Limb (tissue), 2 donors: ENCODE results near the gene NAALADL2.
"Not testable (repeated sequence)": the region's sequence is repeated elsewhere in the genome, so short reads cannot be mapped to it uniquely, and the experiment has no call there.

Experiments used
- DNase-seq, 2 donors: peaks; one replicate each; pipeline ENCODE4 v3.0.0-alpha.2; 2016; ENCODE audit errors: extremely low spot score in 2 of 2

NAALADL2 gene

DNA sequence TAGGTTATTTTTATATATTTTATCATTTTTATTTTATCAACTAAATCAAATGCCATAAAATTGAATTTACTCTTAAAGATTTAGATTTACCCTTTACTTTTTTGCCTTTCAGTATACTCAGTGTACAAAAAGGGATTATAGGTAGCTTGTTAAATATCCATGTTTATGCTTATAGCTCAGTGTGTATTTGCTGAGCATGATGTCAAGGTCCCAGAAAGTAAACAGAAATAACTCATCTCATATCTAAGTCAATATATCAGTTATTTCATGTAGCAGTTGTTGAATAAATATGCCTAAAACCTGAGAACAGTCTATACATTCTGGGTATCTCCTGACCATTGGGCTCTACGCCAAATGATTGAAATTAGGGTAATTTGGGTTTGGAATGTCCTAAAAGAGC lies 693.8 kb downstream of the NAALADL2 start:
- DNase-seq, result no peak

DNA sequence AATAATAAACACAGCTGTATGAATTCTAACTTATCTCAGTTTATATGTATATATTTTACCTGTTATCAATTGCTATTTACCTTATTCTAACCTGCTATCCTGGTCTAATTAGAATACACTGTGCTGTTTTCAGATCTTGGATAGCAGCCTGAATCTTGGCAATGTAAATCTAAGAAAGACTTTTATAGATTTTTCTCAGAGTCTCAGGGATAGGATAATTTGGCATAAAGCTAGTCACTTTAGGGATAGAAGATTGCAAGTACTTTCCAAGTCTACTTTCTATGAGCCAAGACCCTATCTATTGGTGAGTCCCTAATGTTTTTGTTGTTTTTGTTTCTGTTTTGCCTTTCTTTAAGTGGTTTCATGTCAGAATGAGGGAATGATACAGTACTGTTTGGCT lies 695.7 kb downstream of the NAALADL2 start:
- DNase-seq, result no peak

DNA sequence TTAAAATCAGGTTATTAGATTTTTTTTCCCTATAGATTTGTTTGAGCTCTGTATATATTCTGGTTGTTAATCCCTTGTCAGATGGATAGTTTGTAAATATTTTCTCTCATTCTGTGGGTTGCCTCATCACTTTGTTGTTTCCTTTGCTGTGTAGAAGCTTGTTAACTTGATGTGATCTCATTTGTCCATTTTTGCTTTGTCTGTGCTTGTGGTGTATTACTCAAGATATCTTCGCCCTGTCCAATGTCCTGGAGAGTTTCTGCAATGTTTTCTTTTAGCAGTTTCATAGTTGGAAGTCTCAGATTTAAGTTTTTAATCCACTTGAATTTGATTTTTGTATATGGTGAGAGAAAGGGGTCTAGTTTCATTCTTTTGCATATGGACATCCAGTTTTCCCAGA lies 699.1 kb downstream of the NAALADL2 start:
- no peak for DNase-seq

DNA sequence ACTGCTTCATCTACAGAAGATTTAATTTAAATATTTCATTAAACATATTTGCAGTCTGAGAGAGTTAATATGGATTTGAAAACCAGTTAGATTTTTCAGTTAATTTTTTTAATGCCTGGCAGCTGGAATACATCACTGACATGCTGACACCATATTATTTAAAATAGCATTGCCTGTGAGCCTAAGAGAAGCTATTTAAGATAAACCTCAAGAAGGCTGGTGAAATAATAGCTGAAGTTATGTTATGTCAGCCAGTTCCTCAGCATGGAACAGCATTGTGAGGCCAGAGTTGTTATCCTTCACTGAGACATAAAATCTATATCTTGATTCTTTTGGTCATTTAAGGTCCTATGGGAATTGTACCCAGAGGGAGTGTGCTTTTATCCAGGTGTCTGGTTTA lies 705.2 kb downstream of the NAALADL2 start:
- DNase-seq, result no peak

DNA sequence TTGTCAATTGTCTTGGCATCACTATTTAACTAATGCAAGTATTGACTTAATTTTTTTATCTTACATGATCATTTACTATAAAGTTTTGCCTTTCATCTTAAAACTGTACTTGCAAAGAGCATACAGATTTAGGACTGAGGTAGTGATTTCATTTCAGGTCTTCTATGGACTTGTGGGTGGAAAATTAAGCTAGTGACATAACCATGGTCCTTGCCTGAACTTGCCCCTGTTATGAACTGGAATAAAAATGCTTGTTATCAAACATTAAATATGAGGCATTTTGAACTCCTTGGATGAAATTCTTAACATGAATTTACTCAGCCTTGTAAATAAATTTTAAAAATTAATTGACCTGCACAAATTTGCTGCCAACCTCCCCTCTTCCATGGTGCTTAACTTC lies 712.0 kb downstream of the NAALADL2 start:
- DNase-seq, result no peak

DNA sequence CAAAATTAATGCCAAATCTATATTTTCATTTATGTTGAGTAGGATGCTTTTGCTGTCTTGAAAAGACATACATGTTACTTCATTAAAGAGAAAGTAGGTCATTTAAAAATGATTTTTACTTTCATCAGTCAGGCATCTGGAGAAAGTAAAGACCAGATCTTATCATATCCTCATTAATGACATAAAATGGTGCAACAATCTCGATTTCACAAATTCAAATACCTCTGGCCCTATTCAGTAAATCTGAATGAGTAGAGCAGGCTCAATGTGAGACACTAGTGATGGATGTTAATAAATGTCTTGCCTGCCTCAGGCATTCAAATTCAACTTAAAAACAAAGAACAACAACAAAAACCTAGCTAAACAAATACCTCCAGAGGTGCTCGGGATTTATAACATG lies 714.1 kb downstream of the NAALADL2 start:
- no peak for DNase-seq

DNA sequence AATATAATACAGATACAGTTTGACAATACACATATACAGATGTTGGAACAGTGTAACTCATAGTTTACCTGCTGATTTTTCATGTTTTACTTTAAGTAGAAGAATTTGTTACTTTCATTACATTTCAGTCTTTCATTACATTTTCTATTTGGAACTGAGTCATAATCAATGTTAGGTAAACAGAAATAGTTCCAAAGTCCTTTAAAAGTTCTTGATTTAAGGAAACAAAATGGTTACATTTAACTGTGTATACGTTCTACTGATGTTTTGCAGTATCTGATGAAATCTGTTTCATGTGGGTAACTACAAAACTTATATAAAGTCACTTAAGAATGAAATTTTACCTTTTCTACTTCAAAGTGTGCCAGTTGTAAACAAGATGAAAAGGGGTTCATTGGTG lies 721.2 kb downstream of the NAALADL2 start:
- no peak for DNase-seq

DNA sequence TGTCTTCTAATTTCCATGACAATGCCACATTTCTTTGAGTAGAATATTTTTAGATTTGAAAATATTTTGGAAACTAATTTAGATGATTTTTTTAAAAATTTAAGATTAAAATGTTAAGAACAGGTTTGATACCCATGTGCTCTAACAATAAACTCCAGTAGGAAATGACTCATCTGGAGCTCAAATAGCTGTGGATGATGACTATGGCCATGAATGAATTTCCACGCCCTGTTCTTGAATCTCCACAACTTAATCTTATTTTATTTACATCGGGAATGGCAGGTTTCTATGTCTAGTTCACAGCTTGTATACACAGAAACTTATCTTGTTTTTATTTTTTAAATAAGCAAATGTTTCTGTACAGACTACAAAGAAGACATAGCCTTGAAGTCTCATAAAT lies 726.8 kb downstream of the NAALADL2 start:
- DNase-seq, result no peak

DNA sequence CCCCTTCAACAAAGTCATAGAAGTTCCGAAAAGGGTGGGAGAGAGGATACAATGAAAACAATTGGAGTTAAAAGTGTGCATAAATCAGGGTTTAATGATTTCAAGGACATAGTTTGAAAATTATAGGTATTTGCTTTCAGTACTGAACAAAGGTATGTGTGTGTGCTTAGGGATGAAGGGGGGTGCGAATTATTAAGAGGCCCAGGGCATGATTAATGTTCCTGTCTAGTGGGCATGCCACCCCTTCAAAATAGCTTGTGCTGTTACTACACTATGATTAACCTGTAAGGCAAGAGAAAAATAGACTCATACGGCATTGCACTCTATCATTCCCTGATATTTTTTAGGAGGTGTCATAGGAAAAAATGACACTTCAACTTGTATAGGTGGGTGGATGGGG lies 731.6 kb downstream of the NAALADL2 start:
- no peak for DNase-seq

DNA sequence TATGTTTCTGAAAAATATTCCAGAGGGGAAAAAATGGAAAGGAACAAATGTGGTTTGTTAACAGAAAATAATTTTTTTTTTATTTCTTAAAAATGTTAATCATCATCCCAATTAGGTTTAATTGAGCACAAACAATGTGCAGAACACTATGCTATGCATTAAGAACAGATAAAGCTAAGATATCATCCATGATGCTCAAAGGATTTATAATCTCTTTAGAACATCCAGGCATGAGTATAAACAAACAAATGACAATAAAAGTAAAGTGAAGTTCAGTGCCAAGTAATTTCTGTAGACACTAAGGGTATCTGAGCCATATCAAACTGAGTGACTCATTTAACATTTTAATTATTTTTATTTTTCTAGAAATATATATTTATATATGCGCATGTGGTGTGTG lies 732.2 kb downstream of the NAALADL2 start:
- no peak for DNase-seq

DNA sequence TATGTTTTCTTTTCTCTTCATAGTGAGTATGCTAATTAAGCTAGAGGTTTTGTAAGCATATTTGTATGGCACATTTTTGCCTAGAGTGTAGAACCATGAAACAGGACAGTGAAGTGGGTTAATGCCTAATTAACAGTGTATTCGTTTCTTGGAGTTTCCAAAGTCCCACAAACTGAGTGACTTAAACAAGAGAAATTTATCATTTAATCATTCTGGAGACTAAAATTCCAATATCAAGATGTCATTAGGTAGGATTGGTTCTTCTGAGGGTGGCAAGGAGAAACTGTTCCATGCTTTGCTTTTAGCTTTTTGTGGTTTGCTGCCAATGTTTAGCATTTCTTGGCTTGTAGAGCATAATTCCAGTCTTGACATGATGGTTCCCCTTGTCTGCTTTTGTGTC lies 734.2 kb downstream of the NAALADL2 start:
- no peak for DNase-seq

DNA sequence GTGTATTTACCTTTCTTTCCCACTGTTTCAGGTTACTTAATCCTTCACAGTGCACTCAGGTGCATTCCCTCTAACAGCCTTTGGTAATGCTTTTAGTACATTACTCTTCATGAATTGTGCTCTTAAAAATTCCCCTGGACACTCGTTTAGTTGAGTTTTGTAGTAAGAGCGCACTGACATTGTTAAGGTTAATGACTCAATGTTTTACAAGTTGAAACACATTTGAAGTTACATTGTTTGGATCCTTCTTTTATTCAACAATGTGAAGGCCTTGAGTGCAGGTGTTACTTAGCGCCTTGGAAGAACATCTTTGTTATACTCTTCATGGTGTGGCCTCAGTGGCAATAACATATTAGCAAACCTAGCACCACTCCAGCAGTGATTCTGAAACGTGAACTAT lies 739.6 kb downstream of the NAALADL2 start:
- DNase-seq, result no peak

DNA sequence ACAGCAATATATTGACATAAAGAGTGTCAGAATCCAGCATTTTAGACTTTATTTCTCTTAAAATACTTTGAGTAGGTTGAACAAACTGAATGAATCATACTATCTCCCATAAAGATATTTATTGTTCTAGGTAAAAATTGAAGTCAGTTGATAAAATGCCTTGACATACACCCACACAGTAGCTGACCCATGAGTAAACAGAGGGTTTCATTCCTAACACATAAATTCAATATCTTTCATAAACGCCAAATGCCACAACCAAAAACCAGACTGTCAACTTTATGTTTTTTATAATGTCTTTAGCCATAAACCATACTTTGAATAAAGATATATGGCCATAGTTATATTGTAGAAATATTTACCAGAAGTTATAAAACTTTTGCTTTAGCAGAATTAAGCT lies 742.4 kb downstream of the NAALADL2 start:
- no peak for DNase-seq

DNA sequence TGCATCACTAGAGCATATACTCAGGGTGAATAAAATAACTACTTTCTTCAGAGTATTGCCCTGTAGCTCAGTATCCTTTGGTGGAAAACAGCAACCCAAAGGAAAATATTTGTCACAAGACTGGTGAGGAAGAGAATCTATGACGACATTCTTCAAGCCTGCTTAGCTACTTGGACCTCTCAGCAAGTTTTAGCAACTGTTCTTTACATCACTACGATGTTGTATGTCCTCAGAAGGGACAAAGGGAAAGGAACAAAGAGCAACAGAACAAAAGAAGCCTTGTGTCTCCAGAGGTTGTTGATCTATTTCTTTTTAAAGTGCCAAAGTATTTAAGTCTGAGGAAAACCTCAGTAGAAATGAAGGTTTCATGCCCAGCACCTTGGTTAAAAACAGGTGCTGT lies 746.7 kb downstream of the NAALADL2 start:
- DNase-seq, result no peak

DNA sequence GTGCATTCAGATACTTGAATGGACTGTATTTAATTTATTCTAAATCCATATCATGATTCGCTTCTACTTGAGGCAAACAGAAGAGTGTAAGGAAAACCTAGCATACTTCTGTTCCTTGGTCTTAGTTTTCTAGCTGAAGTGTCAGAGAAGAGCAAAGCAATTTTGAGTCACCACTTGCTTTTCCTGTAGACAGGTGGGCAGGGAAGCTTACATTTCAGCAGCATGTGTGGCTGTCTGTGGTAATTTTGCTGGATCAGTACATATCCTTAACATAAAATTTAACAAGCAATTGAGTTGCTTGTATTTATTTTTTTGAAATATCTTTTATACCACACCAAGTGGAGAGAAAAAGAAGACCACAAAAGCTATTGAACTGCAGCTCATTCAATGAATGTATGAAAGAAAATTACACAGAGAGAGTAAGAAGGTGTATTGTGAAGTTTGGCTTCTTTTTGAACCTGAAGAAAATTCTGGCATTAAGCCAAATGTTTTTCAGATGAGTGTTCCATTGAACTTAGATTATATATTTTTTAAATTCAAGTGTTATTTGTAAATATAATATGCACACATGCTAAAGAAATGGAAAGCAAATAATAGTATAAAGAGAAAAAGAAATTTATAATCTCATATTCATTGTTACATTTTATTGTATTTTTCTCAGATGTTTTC lies 747.6 kb downstream of the NAALADL2 start:
- DNase-seq, result no peak

DNA sequence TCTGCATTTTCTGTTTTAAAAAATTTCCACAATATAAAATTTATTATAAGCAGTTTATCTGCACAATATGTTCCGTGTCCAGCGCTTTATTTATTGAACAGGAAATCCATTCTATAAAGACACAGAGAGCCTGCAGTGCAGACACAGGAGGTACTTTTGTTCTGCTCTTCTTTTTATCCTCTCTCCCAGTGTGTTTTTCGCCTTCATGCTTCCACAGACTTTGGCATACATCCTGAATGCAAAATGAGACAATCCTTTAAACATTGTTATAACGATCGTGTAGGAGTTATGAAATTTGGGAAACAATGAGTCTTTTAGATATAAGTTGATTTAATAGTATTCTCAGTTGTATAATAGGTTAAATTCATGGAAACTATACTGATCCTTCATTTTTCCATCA lies 749.2 kb downstream of the NAALADL2 start:
- no peak for DNase-seq

DNA sequence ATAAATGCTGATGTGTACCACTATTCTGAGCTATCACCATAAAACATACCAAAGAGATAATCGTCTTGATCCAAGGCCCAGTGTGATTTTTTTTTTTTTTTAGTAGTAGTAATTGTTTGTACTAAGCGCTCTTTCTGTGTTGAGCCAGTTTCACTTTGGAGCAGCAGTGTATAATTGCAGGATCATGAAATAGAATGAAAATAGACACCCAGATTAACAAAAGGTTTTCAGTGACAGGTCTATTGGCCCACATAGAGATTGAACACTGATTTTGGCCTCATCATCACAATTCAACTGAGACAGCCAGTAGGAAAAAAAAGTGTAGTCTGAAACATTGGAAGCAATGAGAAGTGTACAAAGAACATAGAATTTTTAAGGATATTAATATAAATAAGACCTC lies 749.8 kb downstream of the NAALADL2 start:
- no peak for DNase-seq

DNA sequence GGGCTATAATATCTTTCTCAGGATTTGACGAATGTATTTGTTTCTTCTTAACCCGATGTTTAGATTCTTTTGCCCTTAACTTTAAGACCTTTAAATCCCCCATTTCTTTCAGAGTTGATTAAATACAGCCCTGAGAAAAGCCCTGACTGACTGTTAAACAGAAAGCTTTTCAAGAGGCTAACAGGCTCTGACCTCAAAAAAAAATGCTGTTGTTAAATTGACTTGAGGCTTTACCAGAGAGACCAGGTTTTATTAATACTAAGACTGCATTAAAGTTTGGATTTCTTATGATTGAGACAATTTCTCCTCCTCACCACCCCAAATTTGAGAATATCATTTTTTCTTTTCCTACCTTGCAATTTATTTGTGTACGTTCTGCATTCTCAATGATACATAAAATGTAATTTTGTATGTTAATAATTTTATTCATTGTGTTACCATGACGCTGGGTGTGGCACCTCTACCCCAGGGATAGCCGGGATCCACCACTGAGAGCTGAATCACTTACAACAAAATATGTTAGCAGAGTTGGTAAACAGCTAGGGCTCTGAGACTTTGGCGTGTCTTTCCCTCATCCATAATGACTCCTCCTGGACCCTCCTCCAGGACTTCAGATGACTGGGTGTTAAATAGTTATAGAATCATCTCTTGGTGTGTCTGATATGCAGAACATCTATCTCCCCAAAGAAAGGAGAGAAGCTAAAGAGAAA lies 753.5 kb downstream of the NAALADL2 start:
- no peak for DNase-seq

DNA sequence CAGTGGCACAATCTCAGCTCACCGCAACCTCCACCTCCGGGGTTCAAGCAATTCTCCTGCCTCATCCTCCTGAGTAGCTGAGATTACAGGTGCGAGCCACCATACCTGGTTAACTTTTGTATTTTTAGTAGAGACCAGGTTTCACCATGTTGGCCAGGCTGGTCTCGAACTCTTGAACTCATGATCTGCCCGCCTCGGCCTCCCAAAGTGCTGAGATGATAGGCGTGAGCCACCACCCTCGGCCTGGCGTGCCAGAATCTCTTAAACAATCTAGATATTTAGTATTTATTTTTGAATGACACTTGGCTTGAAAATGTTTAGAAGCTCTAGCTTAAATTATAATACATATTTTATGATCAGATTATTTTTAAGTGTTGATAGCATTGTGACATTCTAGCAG lies 755.0 kb downstream of the NAALADL2 start:
- DNase-seq, result not testable (repeated sequence)

DNA sequence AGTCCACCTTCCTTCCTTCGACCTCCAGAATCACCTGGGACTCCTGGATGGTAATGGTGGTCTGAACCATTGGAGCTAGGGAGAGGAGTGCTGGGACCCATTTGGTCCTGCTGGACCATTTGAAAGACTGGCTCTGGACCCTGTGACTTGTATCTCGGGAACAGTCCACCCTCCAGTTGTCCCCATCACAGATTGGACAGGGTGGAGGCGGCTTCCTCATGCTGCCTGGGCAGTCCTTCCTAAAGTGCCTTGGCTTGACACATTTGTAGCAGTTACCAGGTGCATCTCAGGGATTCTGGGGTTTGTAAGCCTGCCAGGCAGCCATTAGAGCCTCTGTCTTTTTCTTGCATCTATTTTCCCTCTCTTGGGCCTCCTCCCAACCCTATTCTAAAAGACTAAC lies 758.1 kb downstream of the NAALADL2 start:
- no peak for DNase-seq

DNA sequence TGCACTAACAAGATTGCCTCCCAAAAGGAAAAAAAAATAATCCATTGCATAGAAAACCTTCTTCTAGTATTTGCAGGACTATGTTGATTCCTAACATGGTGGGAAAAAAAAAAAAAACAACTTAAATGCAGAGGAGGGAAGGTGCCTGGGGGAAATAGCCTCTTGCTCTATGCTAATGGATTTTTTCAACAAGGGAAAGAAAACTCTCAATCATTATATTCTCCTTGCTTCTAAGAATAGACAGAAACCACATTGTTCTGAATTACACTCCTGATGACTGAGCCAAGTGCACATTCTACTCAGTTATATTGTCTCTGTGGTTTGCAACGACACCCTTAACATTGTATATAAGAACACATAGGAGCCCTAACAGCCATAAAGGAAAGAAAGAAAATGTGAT lies 760.2 kb downstream of the NAALADL2 start:
- DNase-seq, result no peak

DNA sequence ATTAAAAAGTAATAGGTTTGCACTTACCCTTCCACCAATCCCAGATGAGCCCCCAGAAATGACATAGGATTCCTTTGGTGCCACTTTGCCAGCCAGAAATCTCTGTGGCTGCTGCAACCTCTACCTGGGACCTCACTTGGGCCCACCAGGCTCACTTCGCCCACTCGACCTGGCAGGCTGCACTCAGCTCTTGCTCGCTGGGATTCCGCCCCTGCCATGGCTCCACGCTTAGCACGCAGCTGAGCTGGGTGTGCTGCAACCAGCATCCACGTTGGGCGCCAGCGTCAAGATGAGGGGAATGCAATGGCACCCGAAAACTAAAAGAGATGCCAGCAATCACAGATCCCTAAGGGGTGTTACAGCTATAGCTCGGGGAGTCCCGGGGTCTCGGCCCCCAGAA lies 761.0 kb downstream of the NAALADL2 start:
- no peak for DNase-seq

DNA sequence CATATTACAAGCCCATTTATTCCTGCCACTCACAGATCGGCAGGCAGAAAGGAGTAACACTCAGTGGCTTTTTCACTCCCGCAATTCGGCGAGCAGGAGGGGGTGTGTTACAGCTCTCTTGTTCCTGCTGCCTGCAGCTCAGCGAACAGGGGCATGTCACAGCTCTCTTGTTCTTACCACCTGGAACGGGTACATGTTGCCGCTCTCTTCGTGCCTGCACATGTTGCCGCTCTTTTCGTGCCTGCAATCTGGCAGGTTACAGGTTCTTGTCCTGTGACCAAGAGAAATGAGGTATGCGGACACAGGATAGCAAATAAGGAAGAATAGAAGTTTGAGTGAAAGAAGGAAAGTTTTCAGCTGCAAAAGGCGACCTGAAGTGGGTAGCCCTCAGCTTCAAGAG lies 761.4 kb downstream of the NAALADL2 start:
- no peak for DNase-seq

DNA sequence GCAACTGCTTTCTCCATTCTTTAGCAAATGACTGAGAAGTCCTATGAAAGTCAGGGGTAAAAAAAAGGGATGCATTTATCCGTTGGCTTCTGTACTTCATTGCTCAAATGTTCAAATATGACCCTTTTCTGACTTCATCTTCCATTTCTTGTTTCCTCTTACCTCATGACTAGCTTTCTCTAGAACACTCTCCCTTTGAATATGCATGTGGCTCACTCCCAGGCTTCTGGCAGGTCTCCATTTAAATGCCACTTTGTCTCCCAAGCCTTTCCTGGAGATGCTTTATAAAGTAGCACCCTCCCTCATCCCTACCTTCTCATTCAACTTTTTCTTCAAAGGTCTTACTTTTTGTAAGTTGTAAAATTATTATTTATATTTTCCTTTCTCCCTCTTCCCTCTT lies 781.8 kb downstream of the NAALADL2 start:
- DNase-seq, result no peak
